EL (cell line): ENCODE results near the gene FMN2.

Experiments used
- DNase-seq: peaks from one replicate; pipeline ENCODE4 v3.0.0-alpha.2; 2016

Gene FMN2

GRCh38 chr1:240501115-240501514, 409.4 kb downstream of the FMN2 start:
- DNase-seq = peak; percentile 47

- no peak for DNase-seq
These were observed 411.4 kb downstream of the FMN2 start for GRCh38 chr1:240503036-240503435.

DNA sequence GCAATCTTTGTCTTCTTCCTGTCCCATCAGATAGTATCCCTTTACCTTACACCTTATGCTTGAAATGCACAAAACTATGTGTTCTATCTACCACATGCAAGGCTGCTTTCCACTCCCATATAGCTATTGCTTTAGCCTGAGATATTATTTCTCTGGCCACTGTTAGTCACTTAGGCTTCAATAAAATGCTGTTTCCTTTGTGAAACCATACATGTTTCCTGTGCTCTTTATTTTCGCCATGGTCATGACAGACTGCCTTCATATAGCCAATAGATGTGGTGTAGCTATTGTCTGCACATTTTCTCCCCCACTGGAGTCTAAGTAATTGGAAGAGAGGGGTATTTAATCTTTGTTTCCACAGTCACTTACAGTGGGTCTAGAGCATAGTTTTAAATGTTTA, 411.9 kb downstream of the FMN2 start:
- no peak for DNase-seq

- no peak for DNase-seq
These were observed 414.5 kb downstream of the FMN2 start for GRCh38 chr1:240506176-240506575.

DNA sequence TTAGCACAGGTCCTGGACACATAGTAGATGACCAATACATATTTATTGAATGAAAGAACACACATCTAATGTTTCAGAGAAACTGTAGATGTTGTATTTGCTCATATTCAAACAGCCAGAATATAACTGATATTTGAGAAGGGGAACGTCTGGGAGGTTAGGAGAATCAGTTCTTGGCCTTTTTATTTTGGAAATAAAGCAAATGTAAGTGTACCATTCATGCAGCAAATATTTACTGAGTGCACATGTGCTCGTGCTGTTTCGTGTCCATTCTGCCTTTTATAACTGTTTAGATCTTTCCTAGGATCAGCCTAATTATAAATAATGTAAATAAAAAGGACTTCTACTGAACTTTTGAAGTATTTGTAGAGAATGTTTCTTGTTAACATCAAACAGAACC, 416.5 kb downstream of the FMN2 start:
- no peak for DNase-seq

DNA sequence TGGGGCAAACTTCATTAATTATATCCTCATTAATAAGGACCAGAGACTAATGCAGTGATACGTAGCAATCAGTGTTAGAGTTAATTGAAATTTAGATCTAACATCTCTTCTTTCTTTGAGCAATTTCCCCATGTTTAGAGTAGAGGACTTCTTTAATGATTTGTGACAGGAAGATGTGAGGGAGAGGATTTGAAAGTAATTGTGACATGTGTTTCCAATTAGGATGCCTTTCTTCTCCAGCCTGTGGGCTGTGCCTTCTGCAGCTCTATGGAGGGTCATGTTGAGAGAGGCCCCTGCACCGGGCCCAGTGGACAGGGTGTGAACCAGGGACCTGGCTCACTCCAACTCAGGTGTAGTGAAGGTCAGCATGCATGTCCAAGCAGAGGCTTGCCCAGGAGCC, 417.3 kb downstream of the FMN2 start:
- peak; percentile 30 for DNase-seq

- DNase-seq = no peak
These were observed 420.1 kb downstream of the FMN2 start for GRCh38 chr1:240511789-240512188.

DNA sequence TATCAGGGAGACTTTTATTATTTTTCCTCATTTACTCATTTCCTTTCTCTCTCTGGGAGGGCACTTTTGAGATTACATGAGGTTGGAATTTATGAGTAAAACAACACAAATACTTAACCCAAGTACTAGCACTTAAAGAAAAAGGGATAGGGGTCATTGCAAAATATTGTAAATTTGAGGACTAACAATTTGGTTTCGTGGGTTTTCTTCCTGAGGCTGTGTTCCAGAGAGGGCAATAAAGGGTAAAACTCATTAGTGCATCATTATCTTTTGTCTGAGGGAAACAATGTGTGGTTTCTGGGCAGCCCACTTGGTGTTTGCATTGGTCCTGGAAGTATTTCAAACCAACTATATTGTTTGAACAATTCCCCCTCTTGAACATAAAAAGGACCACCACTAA, 423.8 kb downstream of the FMN2 start:
- peak; percentile 54 for DNase-seq

- DNase-seq = no peak
These were observed 424.4 kb downstream of the FMN2 start for GRCh38 chr1:240516069-240516468.

DNA sequence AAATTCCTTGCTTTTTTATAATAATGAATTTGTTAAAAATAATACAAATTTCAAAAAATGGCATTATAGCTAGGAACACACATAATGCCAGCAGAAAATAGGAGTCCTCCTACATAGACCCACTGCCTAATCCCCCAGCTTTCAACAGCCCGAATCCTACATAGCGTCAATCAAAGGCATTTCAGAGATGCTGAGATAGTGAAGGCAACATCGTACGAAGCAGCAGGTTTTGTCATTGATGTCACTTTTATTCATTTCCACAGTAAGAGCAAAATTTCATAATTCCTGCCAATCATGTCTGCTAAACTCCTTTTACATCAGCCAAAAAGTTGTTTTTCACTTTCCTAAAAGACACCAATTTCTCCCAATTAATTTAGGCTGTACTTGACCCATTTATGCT, 426.2 kb downstream of the FMN2 start:
- DNase-seq = no peak

DNA sequence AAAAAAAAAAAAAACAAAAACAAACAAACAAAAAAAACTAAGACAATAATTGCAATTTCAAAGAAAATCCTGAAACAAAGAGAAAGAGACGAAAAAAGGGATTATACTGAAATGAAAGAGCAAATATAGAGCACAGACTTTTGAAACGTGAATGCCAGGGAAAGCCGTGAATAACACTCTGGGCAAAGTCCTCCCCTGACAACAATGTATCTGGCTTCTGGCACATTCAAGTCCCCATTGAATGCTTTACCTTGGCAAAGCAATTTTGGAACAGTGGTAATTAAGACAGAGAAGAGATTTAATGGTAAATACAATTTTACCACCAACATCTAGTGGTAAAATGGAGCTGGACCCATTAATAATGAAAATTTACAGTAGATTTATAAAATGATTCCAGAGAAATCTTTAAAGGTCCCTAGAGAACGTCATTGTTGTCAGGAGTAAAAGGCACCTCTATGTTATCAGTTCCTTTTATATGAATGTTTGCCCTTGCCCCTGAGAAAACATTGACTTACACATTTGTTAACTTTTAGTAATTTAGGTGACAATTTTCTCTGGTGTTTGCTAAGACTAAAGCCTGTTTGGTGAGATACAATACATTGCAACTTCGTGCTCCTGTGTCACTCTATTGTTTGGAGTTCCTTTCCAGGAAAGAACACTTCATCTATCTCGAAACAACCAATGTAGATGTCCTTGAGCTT, 430.6 kb downstream of the FMN2 start:
- DNase-seq = no peak

DNA sequence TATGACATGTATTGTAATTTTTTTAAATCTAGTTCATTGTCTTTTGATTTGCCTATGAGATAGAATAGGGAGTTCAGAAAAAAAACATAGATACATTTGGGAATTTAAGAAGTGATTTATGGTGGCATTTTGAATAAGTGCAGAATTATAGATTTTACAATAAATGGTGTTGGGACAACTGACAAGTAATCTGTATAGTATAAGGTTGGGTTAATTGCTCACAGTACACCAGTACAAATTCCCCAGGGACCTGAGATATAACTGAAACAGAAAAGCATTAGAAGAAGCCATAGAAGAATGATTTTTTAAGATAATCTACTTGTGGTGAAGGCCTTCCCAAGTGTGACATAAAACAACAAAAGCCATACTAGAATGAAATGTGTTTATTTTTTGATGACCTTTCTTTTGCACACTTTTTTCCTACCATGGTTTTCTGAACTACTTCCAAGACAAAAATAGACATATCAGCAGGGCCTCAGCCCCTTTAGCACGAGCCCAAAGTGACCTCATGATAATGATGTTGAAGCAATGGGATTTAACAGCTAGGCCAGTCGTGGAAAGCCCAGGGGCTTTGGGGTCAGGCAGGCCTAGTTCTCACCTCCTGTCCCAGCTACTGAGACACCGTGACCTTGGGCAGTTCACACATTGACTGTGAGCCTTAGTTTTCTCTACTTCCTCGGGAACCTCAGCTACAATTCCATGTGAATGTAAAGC, 432.8 kb downstream of the FMN2 start:
- no peak for DNase-seq
